Stimulated activated CD4-positive, alpha-beta T cell treated with anti-CD3 and anti-CD28 coated beads, Interleukin-1b, Interleukin-23, amount 100 ng/mL, for 1 hour (primary cell): Measurements from ENCODE around the gene ONECUT1.

Experiments used
- DNase-seq, 2 donors: peaks; one replicate each; pipeline ENCODE4 v3.0.0-alpha.2; 2020; ENCODE audit warnings: low read depth in 2 of 2

ONECUT1 gene

GRCh38 chr15:52731732-52732470 is 58.2 kb downstream of the ONECUT1 start:
- no peak for DNase-seq

- no peak for DNase-seq
Observed at GRCh38 chr15:52731004-52731403, 59.1 kb downstream of the ONECUT1 start.

GRCh38 chr15:52730594-52730993 is 59.5 kb downstream of the ONECUT1 start:
- DNase-seq = no peak

GRCh38 chr15:52730173-52730572 is 60.0 kb downstream of the ONECUT1 start:
- DNase-seq = peak in 1 of 2 donors; percentile 3

GRCh38 chr15:52728899-52729298 is 61.2 kb downstream of the ONECUT1 start:
- DNase-seq = no peak

- DNase-seq = no peak
Observed at GRCh38 chr15:52727815-52728214, 62.3 kb downstream of the ONECUT1 start.

- no peak for DNase-seq
Observed at GRCh38 chr15:52726195-52726594, 63.9 kb downstream of the ONECUT1 start.

- DNase-seq = no peak
Observed at GRCh38 chr15:52718551-52718950, 71.6 kb downstream of the ONECUT1 start.

GRCh38 chr15:52717924-52718323 is 72.2 kb downstream of the ONECUT1 start:
- no peak for DNase-seq

GRCh38 chr15:52717481-52717880 is 72.7 kb downstream of the ONECUT1 start:
- no peak for DNase-seq

GRCh38 chr15:52716536-52716935 is 73.6 kb downstream of the ONECUT1 start:
- no peak for DNase-seq

- DNase-seq = no peak
Observed at GRCh38 chr15:52715411-52715810, 74.7 kb downstream of the ONECUT1 start.

- no peak for DNase-seq
Observed at GRCh38 chr15:52714968-52715367, 75.2 kb downstream of the ONECUT1 start.

GRCh38 chr15:52710708-52711389 is 79.3 kb downstream of the ONECUT1 start:
- no peak for DNase-seq

GRCh38 chr15:52710050-52710707 is 80.0 kb downstream of the ONECUT1 start:
- DNase-seq = no peak

- DNase-seq = no peak
Observed at GRCh38 chr15:52709187-52709981, 80.8 kb downstream of the ONECUT1 start.
